K562 (cell line): Measurements from ENCODE around the gene ZNF737.
"Not testable (repeated sequence)": the region's sequence is repeated elsewhere in the genome, so short reads cannot be mapped to it uniquely, and the experiment has no call there.

Source experiments
- CHD2 ChIP-seq: IDR thresholded peaks from 2 replicates; pipeline ENCODE4 v1.6.1; 2011; ENCODE audit warnings: low read depth, low read length
- FOXK2 ChIP-seq, 2 experiments: fragments of 450-650 bp; IDR thresholded peaks in 1 of 2; conservative IDR thresholded peaks in 1 of 2; 2 replicates each; pipeline ENCODE4 v1.6.1; 2016; ENCODE audit warnings: low read depth in 2 of 2, mild to moderate bottlenecking in 1 of 2
- GABPA ChIP-seq: fragments of 200-800 bp; sonication (Bioruptor generic); conservative IDR thresholded peaks from 2 replicates; pipeline ENCODE4 v1.6.1; 2016; ENCODE audit warnings: low read depth, missing genetic modification characterization, missing compliant biosample characterization
- MYBL2 ChIP-seq, 2 experiments: fragments of 450-650 bp in 1 of 2; sonication (generic) in 1 of 2; formaldehyde crosslinking in 1 of 2; IDR thresholded peaks; 2 replicates each; pipeline versions ENCODE4 v1.6.1 to v1.8.1; 2017 to 2022; ENCODE audit warnings: borderline replicate concordance in 1 of 2, inconsistent platforms in 1 of 2, low read depth in 1 of 2, mild to moderate bottlenecking in 1 of 2, missing genetic modification reagents in 1 of 2, moderate library complexity in 1 of 2
- NCOA2 ChIP-seq, 2 experiments: fragments of 450-650 bp; IDR thresholded peaks; 2 replicates each; pipeline ENCODE4 v1.6.1; 2018; ENCODE audit warnings: mild to moderate bottlenecking in 2 of 2, moderate library complexity in 1 of 2; ENCODE audit not compliant: partially characterized antibody in 2 of 2
- OTX1 ChIP-seq: fragments of 450-650 bp; formaldehyde crosslinking; IDR thresholded peaks from 2 replicates; pipeline ENCODE4 v1.4.0; 2022; ENCODE audit warnings: mild to moderate bottlenecking
- SMARCA5 ChIP-seq: fragments of 450-650 bp; IDR thresholded peaks from 2 replicates; pipeline ENCODE4 v1.6.1; 2016
- SP2 ChIP-seq: IDR thresholded peaks from 2 replicates; pipeline ENCODE4 v1.6.1; 2011; ENCODE audit warnings: mild to moderate bottlenecking, low read depth, low read length, moderate library complexity; ENCODE audit not compliant: poor library complexity, severe bottlenecking; ENCODE audit errors: extremely low read depth
- TF ChIP-seq, protein P1 (sequence below): sonication (generic); formaldehyde crosslinking; IDR thresholded peaks from 2 replicates; pipeline ENCODE4 v1.9.0; 2022; ENCODE audit warnings: mild to moderate bottlenecking, missing genetic modification reagents
- TF ChIP-seq, protein P2 (sequence below), 3 experiments: IDR thresholded peaks in 2 of 3; conservative IDR thresholded peaks in 1 of 3; 2 replicates each; pipeline ENCODE4 v1.5.1; 2011 to 2012; ENCODE audit warnings: low read length in 3 of 3, mild to moderate bottlenecking in 3 of 3, control low read depth in 2 of 3, improper control_type of control experiment in 1 of 3, inconsistent platforms in 1 of 3, low read depth in 1 of 3, mixed read lengths in 1 of 3, moderate library complexity in 1 of 3; ENCODE audit not compliant: insufficient read depth in 2 of 3

DNA sequence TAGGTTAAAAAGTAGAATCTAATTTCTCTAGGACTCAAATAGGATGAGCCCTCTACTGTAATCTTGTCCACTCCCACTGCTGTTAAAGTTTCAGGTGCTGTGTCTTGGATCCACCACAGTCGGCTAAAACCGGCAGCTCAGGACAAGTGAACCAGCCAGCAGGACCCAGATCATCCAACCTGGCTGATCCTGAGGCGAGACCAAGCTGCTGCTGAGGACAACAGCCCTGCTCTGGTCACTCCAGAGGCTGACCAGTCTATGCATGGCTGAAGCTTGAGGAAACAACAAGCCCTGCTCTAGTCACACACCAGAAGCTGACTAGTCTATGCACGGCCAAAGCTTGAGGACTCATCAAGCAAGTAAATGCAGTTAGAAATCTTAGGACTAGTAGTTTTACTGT lies 49.4 kb upstream of the ZNF737 start:
- not testable (repeated sequence) for TF ChIP-seq SP2; GABPA; OTX1; MYBL2 (IDR thresholded peaks at IDR 0.05; ENCODE audit: low read depth); MYBL2 (CRISPR knock-in tag; IDR thresholded peaks at IDR 0.05; ENCODE audit: borderline replicate concordance); SMARCA5; CHD2; FOXK2 (conservative IDR thresholded peaks at IDR 0.05 in 1 of 2, IDR thresholded peaks at IDR 0.05 in 1 of 2; ENCODE audit: low read depth in 2 of 2); NCOA2 (IDR thresholded peaks at IDR 0.05; ENCODE audit: partially characterized antibody in 2 of 2)
- TF ChIP-seq, protein P1, sequence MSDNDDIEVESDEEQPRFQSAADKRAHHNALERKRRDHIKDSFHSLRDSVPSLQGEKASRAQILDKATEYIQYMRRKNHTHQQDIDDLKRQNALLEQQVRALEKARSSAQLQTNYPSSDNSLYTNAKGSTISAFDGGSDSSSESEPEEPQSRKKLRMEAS (CRISPR knock-in tag), result not testable (repeated sequence)
- TF ChIP-seq, protein P2, sequence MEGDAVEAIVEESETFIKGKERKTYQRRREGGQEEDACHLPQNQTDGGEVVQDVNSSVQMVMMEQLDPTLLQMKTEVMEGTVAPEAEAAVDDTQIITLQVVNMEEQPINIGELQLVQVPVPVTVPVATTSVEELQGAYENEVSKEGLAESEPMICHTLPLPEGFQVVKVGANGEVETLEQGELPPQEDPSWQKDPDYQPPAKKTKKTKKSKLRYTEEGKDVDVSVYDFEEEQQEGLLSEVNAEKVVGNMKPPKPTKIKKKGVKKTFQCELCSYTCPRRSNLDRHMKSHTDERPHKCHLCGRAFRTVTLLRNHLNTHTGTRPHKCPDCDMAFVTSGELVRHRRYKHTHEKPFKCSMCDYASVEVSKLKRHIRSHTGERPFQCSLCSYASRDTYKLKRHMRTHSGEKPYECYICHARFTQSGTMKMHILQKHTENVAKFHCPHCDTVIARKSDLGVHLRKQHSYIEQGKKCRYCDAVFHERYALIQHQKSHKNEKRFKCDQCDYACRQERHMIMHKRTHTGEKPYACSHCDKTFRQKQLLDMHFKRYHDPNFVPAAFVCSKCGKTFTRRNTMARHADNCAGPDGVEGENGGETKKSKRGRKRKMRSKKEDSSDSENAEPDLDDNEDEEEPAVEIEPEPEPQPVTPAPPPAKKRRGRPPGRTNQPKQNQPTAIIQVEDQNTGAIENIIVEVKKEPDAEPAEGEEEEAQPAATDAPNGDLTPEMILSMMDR (IDR thresholded peaks at IDR 0.05 in 2 of 3, conservative IDR thresholded peaks at IDR 0.05 in 1 of 3; ENCODE audit: insufficient read depth in 2 of 3, low read depth in 1 of 3, low read length in 3 of 3), result not testable (repeated sequence)
